Urinary bladder (tissue), 4 donors: ENCODE data around the gene PRKG1. TPM values are rescaled to one million over a fixed set of nuclear protein-coding genes. Genes with fewer than 3 reads are reported as not detected.

Experiments
- DNase-seq: peaks from one replicate; pipeline ENCODE4 v3.0.0-alpha.2; 2015; ENCODE audit errors: extremely low spot score
- H3K27ac ChIP-seq: one replicate; pipeline ENCODE4 v1.5.1; 2013; ENCODE audit warnings: low read depth, mild to moderate bottlenecking, moderate library complexity
- H3K36me3 ChIP-seq: one replicate; pipeline ENCODE4 v1.6.1; 2013; ENCODE audit warnings: mild to moderate bottlenecking, moderate library complexity; ENCODE audit not compliant: insufficient read depth
- H3K4me1 ChIP-seq: one replicate; pipeline ENCODE4 v1.6.1; 2013; ENCODE audit warnings: mild to moderate bottlenecking, moderate library complexity; ENCODE audit not compliant: insufficient read depth
- H3K4me3 ChIP-seq: one replicate; pipeline ENCODE4 v1.5.1; 2013; ENCODE audit warnings: low read depth, low read length
- WGBS: extraction: QIAGEN DNeasy Blood & Tissue Kit; methylation state at CpG from one replicate; pipeline ENCODE4 v1.1.7; 2013; 5-methylcytosine and 5-hydroxymethylcytosine counted together
- polyA plus RNA-seq: library from polyadenylated mRNA; stranded (reverse); fragments of 200-250 nt; gene quantifications from one replicate; pipeline ENCODE4 v1.2.3, GENCODE V29; 2013
- total RNA-seq: library from RNA; depleted of rRNA; stranded (reverse); fragments of >200 nt; gene quantifications from one replicate; pipeline ENCODE4 v1.2.3, GENCODE V29; 2014
- donor health status: healthy with polysubstance abuse.
- donor health status: healthy.

Gene PRKG1
- total and polyA plus RNA-seq, 2 donors, result 17.1 to 126 TPM

DNA sequence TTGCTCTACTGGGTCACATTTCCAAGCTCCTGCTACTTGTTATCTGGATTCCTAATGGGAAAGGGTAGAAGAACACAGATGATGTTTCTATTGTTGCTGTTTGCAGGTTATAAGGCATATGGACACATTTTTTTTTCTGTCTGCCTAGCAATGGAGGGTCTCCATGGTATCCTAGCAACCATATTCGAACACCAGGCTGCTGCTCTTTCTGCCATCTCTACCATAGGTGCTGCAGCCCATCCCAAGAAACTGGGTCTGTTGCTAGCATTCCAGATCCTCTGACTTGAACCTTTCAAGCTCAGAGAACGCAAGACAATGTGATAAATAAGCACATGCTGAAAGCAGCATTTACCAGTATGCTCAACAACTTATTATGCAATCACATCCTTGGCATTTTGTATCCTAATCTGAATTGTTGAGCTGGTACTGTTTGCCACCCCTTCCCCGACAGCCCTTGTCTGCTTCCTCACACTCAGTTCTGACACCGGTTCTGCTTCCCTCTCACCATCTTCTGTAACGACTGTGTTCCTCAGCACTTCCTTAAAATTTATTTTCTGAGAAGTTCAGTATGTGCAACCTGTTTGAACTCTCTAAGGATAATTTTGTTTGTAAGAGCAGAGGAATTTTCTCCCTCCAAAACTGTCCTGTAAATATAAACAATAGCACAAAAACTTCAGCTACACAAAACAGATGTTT is 6.2 kb downstream of the PRKG1 start:
- no peak overlapping the region for H3K27ac ChIP-seq
- H3K4me3 ChIP-seq, result no peak overlapping the region
- no peaks in the 10 kb centered on the region for H3K4me1 ChIP-seq
- WGBS, result 43% methylated on average over 5 of the region's 5 CpGs
- H3K36me3 ChIP-seq, result no peaks in the 10 kb centered on the region
- no peak for DNase-seq

- Histone ChIP-seq H3K4me1 (no peaks in the 10 kb centered on the region), H3K36me3 (no peaks in the 10 kb centered on the region), H3K4me3 (no peak overlapping the region), H3K27ac (no peak overlapping the region)
- no peak for DNase-seq
These were observed 8.6 kb downstream of the PRKG1 start for GRCh38 chr10:51082857-51083256.

- DNase-seq, result no peak
- no peak overlapping the region for H3K4me3 ChIP-seq
- no peaks in the 10 kb centered on the region for H3K36me3 ChIP-seq
- whole genome bisulfite sequencing, result 27% methylated on average over 6 of the region's 6 CpGs
- no peaks in the 10 kb centered on the region for H3K4me1 ChIP-seq
- no peak overlapping the region for H3K27ac ChIP-seq
These were observed 9.1 kb downstream of the PRKG1 start for GRCh38 chr10:51083356-51083853.

GRCh38 chr10:51085204-51085603 is 10.9 kb downstream of the PRKG1 start:
- Histone ChIP-seq H3K36me3 (no peaks in the 10 kb centered on the region), H3K4me3 (no peak overlapping the region), H3K4me1 (no peaks in the 10 kb centered on the region), H3K27ac (no peak overlapping the region)
- DNase-seq, result no peak
- 92% methylated on average over 5 of the region's 5 CpGs for WGBS

DNA sequence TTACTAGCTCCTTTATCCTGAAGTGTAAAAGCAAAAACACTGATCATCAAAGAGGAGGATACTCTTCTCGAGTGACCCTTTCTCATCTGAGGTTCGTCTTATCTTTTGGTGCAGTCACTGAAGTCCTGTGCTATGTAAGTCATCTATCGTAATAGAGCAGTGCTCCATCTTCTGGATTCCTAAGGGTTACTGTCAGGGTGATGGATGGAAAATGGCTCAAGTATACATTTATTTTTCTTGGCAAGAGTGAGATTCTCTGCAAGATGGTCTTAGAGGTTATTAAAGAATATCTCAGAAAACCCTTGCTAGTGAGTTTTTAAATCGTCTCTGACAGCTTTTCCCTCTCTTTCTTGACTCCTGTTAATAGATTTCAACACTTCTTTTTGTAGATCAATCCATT is 12.4 kb downstream of the PRKG1 start:
- no peak for DNase-seq
- H3K36me3 ChIP-seq, result no peaks in the 10 kb centered on the region
- no peak overlapping the region for H3K27ac ChIP-seq
- H3K4me3 ChIP-seq, result no peak overlapping the region
- no peaks in the 10 kb centered on the region for H3K4me1 ChIP-seq
- 71% methylated on average over 4 of the region's 4 CpGs for WGBS

GRCh38 chr10:51087114-51087513 is 12.8 kb downstream of the PRKG1 start:
- DNase-seq, result no peak
- H3K4me3 ChIP-seq, result no peak overlapping the region
- no peaks in the 10 kb centered on the region for H3K4me1 ChIP-seq
- no peak overlapping the region for H3K27ac ChIP-seq
- H3K36me3 ChIP-seq, result no peaks in the 10 kb centered on the region

DNA sequence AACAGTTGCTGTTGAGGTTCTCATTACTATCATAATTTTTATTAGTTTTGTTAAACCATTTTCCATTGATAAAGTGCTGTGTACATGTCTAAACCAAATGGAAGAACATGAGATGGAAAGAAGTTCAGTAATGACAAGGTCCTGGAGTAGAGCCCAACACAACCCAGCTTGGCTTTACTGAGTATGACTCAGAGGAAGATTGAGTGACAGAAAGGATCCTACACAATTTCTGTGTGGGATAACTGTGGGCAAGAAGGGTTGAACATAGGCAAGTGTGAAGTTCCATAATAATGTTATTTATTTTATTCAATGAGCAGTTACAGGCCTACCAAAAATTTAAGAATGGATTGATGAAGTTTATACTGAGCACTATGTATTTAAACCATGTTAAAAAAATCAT is 15.9 kb downstream of the PRKG1 start:
- no peaks in the 10 kb centered on the region for H3K36me3 ChIP-seq
- H3K4me1 ChIP-seq, result no peaks in the 10 kb centered on the region
- DNase-seq, result no peak
- H3K4me3 ChIP-seq, result no peak overlapping the region
- no peak overlapping the region for H3K27ac ChIP-seq

- Histone ChIP-seq H3K36me3 (no peaks in the 10 kb centered on the region), H3K27ac (no peak overlapping the region), H3K4me1 (no peaks in the 10 kb centered on the region), H3K4me3 (no peak overlapping the region)
- 44% methylated on average over 2 of the region's 2 CpGs for WGBS
- DNase-seq, result no peak
These were observed 18.1 kb downstream of the PRKG1 start for GRCh38 chr10:51092402-51092801.

DNA sequence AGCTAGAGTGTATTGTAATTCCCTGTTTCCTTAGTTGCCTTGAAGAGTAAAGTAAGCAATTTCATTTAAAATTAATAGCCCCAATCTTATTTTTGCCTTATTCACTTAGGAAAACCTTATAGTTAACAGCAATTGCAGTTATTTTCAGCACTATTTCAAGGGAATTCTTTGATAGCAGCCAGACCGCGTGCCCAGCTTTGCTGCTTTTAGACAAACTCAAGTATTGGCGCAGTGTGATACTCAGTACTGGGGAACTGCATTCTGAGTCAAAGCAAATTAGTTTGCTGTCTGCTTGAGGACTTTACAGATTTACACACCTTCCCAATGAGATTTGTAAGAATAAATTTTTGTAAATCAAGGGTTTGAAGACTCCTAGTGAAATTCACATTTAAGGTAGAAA is 21.2 kb downstream of the PRKG1 start:
- DNase-seq, result no peak
- no peaks in the 10 kb centered on the region for H3K36me3 ChIP-seq
- no peak overlapping the region for H3K27ac ChIP-seq
- no peak overlapping the region for H3K4me3 ChIP-seq
- no peaks in the 10 kb centered on the region for H3K4me1 ChIP-seq
- 63% methylated on average over 3 of the region's 3 CpGs for WGBS

DNA sequence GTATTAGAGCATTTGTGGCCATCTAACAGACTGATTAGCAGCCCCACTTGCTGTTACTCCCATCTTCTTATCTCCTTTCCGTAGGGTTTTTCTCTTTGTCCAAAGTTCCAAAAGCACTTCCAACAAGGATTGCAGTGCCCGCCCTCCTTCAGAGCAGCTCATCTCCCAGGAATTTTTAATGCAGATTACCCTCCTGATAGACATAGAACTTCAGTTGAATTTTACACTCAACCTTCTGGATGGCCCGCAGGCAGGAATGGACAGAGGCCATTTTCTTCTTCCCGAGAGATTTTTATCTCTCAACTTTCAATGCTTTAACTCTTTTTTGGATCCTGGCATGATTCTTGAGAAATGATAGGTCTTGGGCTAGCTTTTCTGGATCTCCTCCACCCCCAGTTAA is 23.3 kb downstream of the PRKG1 start:
- 53% methylated on average over 4 of the region's 4 CpGs for WGBS
- Histone ChIP-seq H3K36me3 (no peaks in the 10 kb centered on the region), H3K4me1 (no peaks in the 10 kb centered on the region), H3K4me3 (no peak overlapping the region), H3K27ac (no peak overlapping the region)
- DNase-seq, result no peak

GRCh38 chr10:51100221-51100620 is 25.9 kb downstream of the PRKG1 start:
- Histone ChIP-seq H3K4me1 (no peaks in the 10 kb centered on the region), H3K4me3 (no peak overlapping the region), H3K27ac (no peak overlapping the region), H3K36me3 (no peaks in the 10 kb centered on the region)
- no peak for DNase-seq
- 98% methylated on average over 1 of the region's 1 CpG for WGBS

DNA sequence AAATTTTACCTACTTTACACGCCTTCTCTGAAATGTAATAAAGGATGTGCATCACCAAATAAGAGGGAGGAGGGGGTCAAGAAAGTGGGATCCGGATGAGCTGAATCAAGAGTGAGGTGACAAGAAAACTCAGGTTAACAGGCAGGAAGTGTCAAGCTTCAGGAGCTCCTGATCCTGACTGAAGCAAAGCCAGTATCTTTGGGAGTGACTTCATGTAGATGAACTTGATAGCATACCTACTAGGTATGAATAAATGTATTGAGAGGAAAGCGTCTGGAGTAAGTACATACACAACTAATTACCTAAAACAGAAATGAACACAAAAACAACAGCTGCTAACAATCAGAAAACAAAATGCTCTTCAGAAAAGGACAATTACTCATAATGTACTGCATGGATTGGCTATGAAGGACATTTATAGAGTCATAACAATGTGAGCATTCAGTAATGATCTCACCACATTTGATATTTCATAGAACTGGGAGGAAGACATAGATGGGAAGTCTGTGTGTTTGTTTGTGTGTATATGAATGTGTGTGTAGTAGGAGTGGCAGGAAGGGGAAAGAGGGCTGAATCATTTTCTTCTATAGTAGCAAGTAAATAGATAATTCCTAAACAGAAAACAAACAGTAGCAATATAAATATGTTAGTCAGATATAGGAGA is 29.4 kb downstream of the PRKG1 start:
- DNase-seq, result no peak
- Histone ChIP-seq H3K27ac (no peak overlapping the region), H3K4me3 (no peak overlapping the region), H3K36me3 (no peaks in the 10 kb centered on the region), H3K4me1 (no peaks in the 10 kb centered on the region)
- 88% methylated on average over 3 of the region's 3 CpGs for WGBS

DNA sequence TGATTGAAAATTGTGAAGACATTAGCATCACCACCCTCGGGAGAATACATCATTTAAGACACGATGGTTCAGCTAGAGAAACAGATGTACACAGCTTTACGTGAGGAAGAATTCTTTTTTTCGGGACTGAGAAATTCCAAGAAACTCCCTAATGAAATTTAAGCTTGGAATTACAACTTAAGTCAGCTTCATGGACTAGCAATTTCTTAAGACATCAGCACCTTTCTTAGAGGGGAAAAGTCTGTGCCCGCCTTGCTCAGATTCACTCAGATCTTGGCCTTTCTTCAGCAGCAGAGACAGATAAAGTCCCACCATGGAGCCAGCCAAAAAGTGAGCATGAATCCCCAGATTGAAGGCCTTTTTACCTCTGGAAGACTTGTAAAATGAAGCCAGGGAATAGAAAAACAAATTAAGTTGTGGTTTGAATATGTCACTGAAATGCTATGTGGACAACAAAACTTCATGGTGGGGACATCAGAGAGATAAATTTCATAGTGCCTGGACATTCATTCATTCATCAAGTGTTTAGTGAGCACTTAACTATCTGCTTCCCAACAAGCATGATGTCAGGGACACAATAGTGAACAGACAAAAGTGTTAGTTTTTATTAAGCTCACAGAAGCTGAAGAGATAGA is 32.1 kb downstream of the PRKG1 start:
- Histone ChIP-seq H3K4me3 (no peak overlapping the region), H3K4me1 (no peaks in the 10 kb centered on the region), H3K27ac (no peak overlapping the region), H3K36me3 (no peaks in the 10 kb centered on the region)
- WGBS, result 61% methylated on average over 5 of the region's 5 CpGs
- no peak for DNase-seq

DNA sequence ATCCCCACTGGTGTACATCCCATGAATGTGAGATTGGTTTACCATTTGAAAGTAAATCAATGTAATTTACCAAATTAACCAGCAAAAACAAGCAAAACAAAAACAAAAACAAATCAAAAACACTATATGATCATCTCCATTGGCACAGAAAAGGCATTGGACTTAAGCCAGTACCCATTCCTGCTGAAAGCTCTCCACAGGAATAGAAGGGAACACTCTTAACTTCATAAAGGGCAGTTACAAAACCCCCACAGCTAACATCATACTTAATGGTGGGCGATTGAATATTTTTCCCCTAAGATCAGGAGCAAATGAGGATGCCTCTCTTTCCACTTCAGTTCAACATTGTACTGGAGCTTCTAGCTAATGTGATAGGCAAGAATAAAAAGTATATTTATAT is 34.1 kb downstream of the PRKG1 start:
- Histone ChIP-seq H3K4me1 (no peaks in the 10 kb centered on the region), H3K27ac (no peak overlapping the region), H3K4me3 (no peak overlapping the region), H3K36me3 (no peaks in the 10 kb centered on the region)
- no peak for DNase-seq
- WGBS, result 98% methylated on average over 1 of the region's 1 CpG
